HG03442 (cell line): ENCODE data around the gene GRM4.

ENCODE experiments used
- ATAC-seq: cut with Tn5 transposase; IDR thresholded peaks from one replicate; pipeline ENCODE4 v1.9.1; 2021; ENCODE audit warnings: mild to moderate bottlenecking, moderate library complexity; ENCODE audit not compliant: unreplicated experiment

Gene GRM4

GRCh38 chr6:33999567-33999966 is 146.3 kb downstream of the GRM4 start:
- no peak for ATAC-seq

DNA sequence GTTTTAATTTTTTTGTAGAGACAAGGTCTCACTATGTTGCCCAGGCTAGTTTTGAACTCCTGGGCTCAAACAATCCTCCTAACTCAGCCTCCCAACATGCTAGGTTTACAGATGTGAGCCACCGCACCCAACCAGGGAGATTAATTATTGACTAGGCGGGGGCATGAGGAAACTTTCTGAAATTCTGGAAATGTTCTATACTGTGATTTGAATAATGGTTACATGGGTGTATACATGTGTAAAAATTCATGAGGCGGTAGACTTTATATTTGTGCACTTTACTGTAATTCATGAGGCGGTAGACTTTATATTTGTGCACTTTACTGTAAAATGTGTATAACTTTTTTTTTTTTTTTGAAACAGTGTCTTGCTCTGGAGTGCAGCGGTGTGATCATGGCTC is 147.2 kb downstream of the GRM4 start:
- no peak for ATAC-seq

DNA sequence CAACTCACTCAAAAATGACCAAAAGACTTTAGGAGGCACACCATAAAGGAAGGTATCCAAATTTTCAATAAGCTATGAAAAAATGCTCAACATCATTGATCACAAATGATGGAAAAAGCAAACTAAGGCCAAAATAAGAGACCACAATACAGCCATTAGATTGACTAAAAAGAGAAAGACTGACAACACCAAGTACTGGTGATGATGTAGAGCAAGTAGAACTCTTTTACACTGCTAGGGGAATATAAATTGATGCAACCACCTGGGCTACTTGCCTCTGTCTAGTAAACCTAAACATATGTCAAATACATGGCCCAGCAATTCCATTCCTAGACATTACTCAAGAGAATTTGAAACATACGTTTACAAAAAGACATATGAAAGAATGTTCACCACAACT is 148.6 kb downstream of the GRM4 start:
- ATAC-seq, result no peak

- no peak for ATAC-seq
Observed at GRCh38 chr6:33996120-33996475, 149.8 kb downstream of the GRM4 start.

- no peak for ATAC-seq
Observed at GRCh38 chr6:33995309-33996119, 150.4 kb downstream of the GRM4 start.

GRCh38 chr6:33994472-33995308 is 151.2 kb downstream of the GRM4 start:
- no peak for ATAC-seq

GRCh38 chr6:33993653-33994471 is 152.0 kb downstream of the GRM4 start:
- ATAC-seq, result no peak

- no peak for ATAC-seq
Observed at GRCh38 chr6:33993091-33993490, 152.8 kb downstream of the GRM4 start.

- no peak for ATAC-seq
Observed at GRCh38 chr6:33992191-33992590, 153.7 kb downstream of the GRM4 start.

- ATAC-seq, result no peak
Observed at GRCh38 chr6:33991610-33992009, 154.3 kb downstream of the GRM4 start.

DNA sequence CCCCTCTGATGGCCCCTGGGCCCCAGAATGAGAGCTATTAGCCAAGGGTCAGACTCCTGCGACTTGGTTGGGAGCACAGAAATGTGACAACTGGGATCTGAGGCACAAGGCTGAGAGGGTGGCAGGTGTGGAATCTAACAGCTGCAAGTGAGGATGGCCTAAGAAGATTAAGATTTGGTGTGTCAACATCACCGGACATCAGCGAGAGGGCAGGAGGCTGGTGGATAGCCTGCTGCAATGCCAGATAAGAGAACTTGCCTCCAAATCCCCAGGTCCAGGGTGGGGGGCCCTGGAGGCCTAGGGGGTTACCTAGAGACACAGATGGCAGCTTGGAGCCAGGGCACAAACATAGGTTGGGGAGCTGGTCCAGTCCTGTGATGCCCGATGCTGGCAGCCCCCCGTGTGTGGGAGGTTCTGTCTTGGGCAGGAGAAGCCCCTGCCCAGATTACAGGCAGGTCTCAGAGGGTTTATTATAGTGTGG is 155.8 kb downstream of the GRM4 start:
- ATAC-seq, result no peak

- ATAC-seq, result no peak
Observed at GRCh38 chr6:33989016-33989854, 156.7 kb downstream of the GRM4 start.

GRCh38 chr6:33988121-33989015 is 157.5 kb downstream of the GRM4 start:
- no peak for ATAC-seq

GRCh38 chr6:33987531-33988021 is 158.3 kb downstream of the GRM4 start:
- no peak for ATAC-seq

DNA sequence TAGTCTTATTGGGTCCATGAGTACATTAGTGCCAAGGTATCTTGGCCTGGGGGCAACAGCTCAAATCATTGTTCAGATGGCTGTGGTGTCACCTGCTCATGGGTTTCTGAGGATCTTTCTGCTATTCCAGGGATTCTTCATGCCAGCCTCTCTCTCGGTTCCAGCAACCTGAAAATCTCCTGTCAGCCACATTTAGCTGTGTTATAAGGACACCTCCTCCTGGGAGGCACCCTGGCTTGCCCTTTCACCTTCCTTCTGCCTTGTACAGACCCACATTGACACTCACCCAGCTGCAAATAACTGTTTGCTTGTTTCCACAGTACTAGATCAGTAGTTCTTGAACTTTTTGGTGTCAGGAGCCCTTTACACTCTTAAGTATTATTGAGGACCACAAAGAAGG is 159.9 kb downstream of the GRM4 start:
- ATAC-seq, result no peak

DNA sequence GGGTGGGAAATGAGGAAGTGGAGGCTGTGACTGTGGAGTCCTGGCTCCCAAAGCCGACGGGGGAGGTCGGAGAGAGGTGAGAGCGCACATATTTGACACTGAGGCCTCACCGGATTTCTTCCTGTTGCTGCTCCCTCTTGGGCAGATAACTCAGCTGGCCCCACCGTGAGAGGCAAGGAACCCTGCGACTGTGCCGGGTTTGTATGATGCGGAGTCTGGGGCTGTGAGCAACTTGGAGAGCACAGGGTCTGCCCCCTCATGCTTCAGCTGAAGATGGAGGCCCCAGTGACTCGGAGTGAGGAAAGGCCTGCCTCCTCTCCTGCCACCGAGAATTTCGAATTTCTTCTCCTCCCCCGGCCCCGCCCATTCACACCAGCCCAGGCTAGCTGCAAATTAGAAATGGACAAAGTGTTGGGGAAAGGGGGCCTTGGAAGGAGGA is 160.6 kb downstream of the GRM4 start:
- ATAC-seq, result no peak

GRCh38 chr6:33984466-33985312 is 161.2 kb downstream of the GRM4 start:
- ATAC-seq, result no peak
